HG03097 (cell line): ENCODE results near the gene ZNF846.
"Not testable (repeated sequence)": the region's sequence is repeated elsewhere in the genome, so short reads cannot be mapped to it uniquely, and the experiment has no call there.

Experiments
- ATAC-seq: cut with Tn5 transposase; IDR thresholded peaks from one replicate; pipeline ENCODE4 v1.9.1; 2021; ENCODE audit not compliant: unreplicated experiment, low FRiP score

The ZNF846 gene

GRCh38 chr19:9768175-9769112, at the start of gene ZNF846:
Gene ZNF846, minus strand, starts transcription at chr19:9768738. Its CDS starts 3,788 bp downstream, at chr19:9764950.
- ATAC-seq = peak; percentile 98

GRCh38 chr19:9818175-9818733, 49.7 kb upstream of the ZNF846 start:
- ATAC-seq = no peak

GRCh38 chr19:9811139-9811538, 42.6 kb upstream of the ZNF846 start:
- ATAC-seq = no peak

- no peak for ATAC-seq
These were observed 40.6 kb upstream of the ZNF846 start for GRCh38 chr19:9808855-9809824.

GRCh38 chr19:9806803-9807202, 38.3 kb upstream of the ZNF846 start:
- ATAC-seq = no peak

- ATAC-seq = no peak
These were observed 33.4 kb upstream of the ZNF846 start for GRCh38 chr19:9801976-9802375.

- ATAC-seq = no peak
These were observed 30.6 kb upstream of the ZNF846 start for GRCh38 chr19:9799162-9799561.

- no peak for ATAC-seq
These were observed 29.3 kb upstream of the ZNF846 start for GRCh38 chr19:9797871-9798270.

GRCh38 chr19:9796113-9796773, 27.7 kb upstream of the ZNF846 start:
- ATAC-seq = peak; percentile 47

- ATAC-seq = no peak
These were observed 24.6 kb upstream of the ZNF846 start for GRCh38 chr19:9793071-9793591.

- no peak for ATAC-seq
These were observed 23.9 kb upstream of the ZNF846 start for GRCh38 chr19:9792206-9793070.

- no peak for ATAC-seq
These were observed 23.1 kb upstream of the ZNF846 start for GRCh38 chr19:9791552-9792205.

- not testable (repeated sequence) for ATAC-seq
These were observed 22.5 kb upstream of the ZNF846 start for GRCh38 chr19:9791073-9791367.

GRCh38 chr19:9789579-9789978, 21.0 kb upstream of the ZNF846 start:
- not testable (repeated sequence) for ATAC-seq

- no peak for ATAC-seq
These were observed 20.5 kb upstream of the ZNF846 start for GRCh38 chr19:9789066-9789465.

- ATAC-seq = not testable (repeated sequence)
These were observed 20.1 kb upstream of the ZNF846 start for GRCh38 chr19:9788604-9789003.

GRCh38 chr19:9786819-9787218, 18.3 kb upstream of the ZNF846 start:
- ATAC-seq = no peak

GRCh38 chr19:9786342-9786741, 17.8 kb upstream of the ZNF846 start:
- no peak for ATAC-seq
